Osteocyte (in vitro differentiated cells): Measurements from ENCODE around the gene SPOUT1. TPM values are rescaled to one million over a fixed set of nuclear protein-coding genes. Genes with fewer than 3 reads are reported as not detected.
"Not testable (repeated sequence)": the region's sequence is repeated elsewhere in the genome, so short reads cannot be mapped to it uniquely, and the experiment has no call there.

Experiments
- DNase-seq: peaks from one replicate; pipeline ENCODE4 v3.0.0; 2021; ENCODE audit warnings: mixed read lengths; ENCODE audit not compliant: unreplicated experiment; ENCODE audit errors: extremely low spot score
- H3K27ac Mint-ChIP-seq: one replicate; pipeline ENCODE4 v1.8.0; 2021; ENCODE audit warnings: mild to moderate bottlenecking, mixed read lengths; ENCODE audit not compliant: unreplicated experiment
- H3K27me3 Mint-ChIP-seq: one replicate; pipeline ENCODE4 v1.8.0; 2021; ENCODE audit warnings: mixed read lengths; ENCODE audit not compliant: unreplicated experiment
- H3K36me3 Mint-ChIP-seq: one replicate; pipeline ENCODE4 v1.8.0; 2021; ENCODE audit warnings: mixed read lengths; ENCODE audit not compliant: unreplicated experiment
- H3K4me1 Mint-ChIP-seq: one replicate; pipeline ENCODE4 v1.8.0; 2021; ENCODE audit warnings: mixed read lengths; ENCODE audit not compliant: unreplicated experiment
- H3K4me3 Mint-ChIP-seq: one replicate; pipeline ENCODE4 v1.8.0; 2021; ENCODE audit warnings: mild to moderate bottlenecking, moderate library complexity, mixed read lengths; ENCODE audit not compliant: unreplicated experiment
- H3K9me3 Mint-ChIP-seq: one replicate; pipeline ENCODE4 v1.8.0; 2021; ENCODE audit warnings: mixed read lengths; ENCODE audit not compliant: unreplicated experiment
- CTCF ChIP-seq: fragments of 200-600 bp; sonication (generic); IDR thresholded peaks from 2 replicates; pipeline ENCODE4 v1.5.0; 2021; ENCODE audit warnings: antibody characterized with exemption, mild to moderate bottlenecking, moderate library complexity
- total RNA-seq: library from RNA; stranded (reverse); gene quantifications from 2 replicates; pipeline ENCODE4 v1.2.1, GENCODE V29; 2021

Gene SPOUT1
- total RNA-seq, 1 donor from 2014 or later = 34.8 TPM

- no peaks in the 10 kb centered on the region for H3K4me1 Mint-ChIP-seq
- TF ChIP-seq CTCF = no peak
- no peaks in the 10 kb centered on the region for H3K36me3 Mint-ChIP-seq
- no peaks in the 10 kb centered on the region for H3K9me3 Mint-ChIP-seq
- no peaks in the 10 kb centered on the region for H3K27me3 Mint-ChIP-seq
- H3K4me3 Mint-ChIP-seq = no peak overlapping the region
- no peak for DNase-seq
- H3K27ac Mint-ChIP-seq = no peak overlapping the region
Observed at GRCh38 chr9:128862401-128862851, 32.8 kb upstream of the SPOUT1 start.

DNA sequence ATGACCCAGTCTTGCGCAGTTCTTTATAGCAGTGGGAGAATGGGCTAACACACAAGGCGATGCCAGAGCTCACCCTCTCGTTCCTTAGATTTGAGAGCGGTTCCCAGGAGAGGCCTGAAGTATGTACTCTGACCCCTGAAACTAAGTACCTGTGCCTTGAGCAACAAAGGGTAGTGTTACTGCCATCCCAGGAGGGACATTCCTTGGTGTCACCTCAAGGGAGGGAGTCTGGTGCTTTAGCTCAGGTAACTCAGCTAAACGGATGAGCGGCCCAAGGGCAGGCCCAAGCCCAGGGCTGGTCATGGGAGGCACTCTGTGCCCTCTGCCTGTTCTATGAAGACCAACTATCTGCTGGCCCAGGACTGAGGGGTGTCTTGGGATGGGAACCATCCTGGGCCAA lies 31.9 kb upstream of the SPOUT1 start:
- TF ChIP-seq CTCF = no peak
- no peaks in the 10 kb centered on the region for H3K4me1 Mint-ChIP-seq
- no peaks in the 10 kb centered on the region for H3K27me3 Mint-ChIP-seq
- H3K36me3 Mint-ChIP-seq = no peaks in the 10 kb centered on the region
- DNase-seq = no peak
- no peak overlapping the region for H3K27ac Mint-ChIP-seq
- no peaks in the 10 kb centered on the region for H3K9me3 Mint-ChIP-seq
- H3K4me3 Mint-ChIP-seq = no peak overlapping the region

- no peaks in the 10 kb centered on the region for H3K27me3 Mint-ChIP-seq
- DNase-seq = no peak
- no peaks in the 10 kb centered on the region for H3K4me1 Mint-ChIP-seq
- no peaks in the 10 kb centered on the region for H3K36me3 Mint-ChIP-seq
- H3K9me3 Mint-ChIP-seq = no peaks in the 10 kb centered on the region
- TF ChIP-seq CTCF = no peak
- no peak overlapping the region for H3K27ac Mint-ChIP-seq
- no peak overlapping the region for H3K4me3 Mint-ChIP-seq
Observed at GRCh38 chr9:128860937-128861336, 31.3 kb upstream of the SPOUT1 start.

GRCh38 chr9:128858476-128858875 lies 28.9 kb upstream of the SPOUT1 start:
- H3K27me3 Mint-ChIP-seq, DNase-seq, H3K27ac Mint-ChIP-seq, H3K36me3 Mint-ChIP-seq, H3K4me3 Mint-ChIP-seq, H3K9me3 Mint-ChIP-seq, H3K4me1 Mint-ChIP-seq: not testable (repeated sequence)

GRCh38 chr9:128854454-128854853 lies 24.9 kb upstream of the SPOUT1 start:
- not testable (repeated sequence) for H3K4me1 Mint-ChIP-seq, H3K9me3 Mint-ChIP-seq, DNase-seq, H3K36me3 Mint-ChIP-seq, H3K27me3 Mint-ChIP-seq, H3K4me3 Mint-ChIP-seq, H3K27ac Mint-ChIP-seq

DNA sequence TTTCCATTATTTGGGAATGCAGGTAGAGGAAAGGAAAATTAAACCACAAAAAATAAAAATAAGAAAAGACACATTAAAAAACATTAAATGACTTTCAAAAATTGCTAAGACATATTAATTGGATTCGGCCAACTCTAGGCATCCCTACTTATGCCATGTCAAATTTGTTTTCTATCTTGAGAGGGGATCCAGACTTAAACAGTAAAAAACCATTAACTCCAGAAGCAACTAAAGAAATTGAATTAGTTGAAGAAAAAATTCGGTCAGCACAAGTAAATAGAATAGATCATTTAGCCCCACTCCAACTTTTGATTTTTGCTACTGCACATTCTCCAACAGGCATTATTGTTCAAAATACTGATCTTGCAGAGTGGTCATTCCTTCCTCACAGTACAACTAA lies 23.1 kb upstream of the SPOUT1 start:
- H3K27ac Mint-ChIP-seq, H3K27me3 Mint-ChIP-seq, H3K4me3 Mint-ChIP-seq, H3K4me1 Mint-ChIP-seq, DNase-seq, H3K36me3 Mint-ChIP-seq, H3K9me3 Mint-ChIP-seq: not testable (repeated sequence)
